K562 (cell line): ENCODE measurements around the gene MAD1L1. TPM values are rescaled to one million over a fixed set of nuclear protein-coding genes. Genes with fewer than 3 reads are reported as not detected.

Source experiments
- ATAC-seq: fragments of 200-7000 bp; cut with Tn5 transposase; 3 replicates; pipeline ENCODE4 v1.9.1; 2020; ENCODE audit warnings: moderate library complexity
- BruUV-seq: library from RNA; stranded (reverse); fragments of 400-500 nt; replicated peaks from 2 replicates; lab custom pipeline; 2021; lab: Mats Ljungman, UMichigan
- CTCF ChIA-PET: fragments of 300-600 bp; formaldehyde crosslinking; extraction: SDS; loops from one replicate; lab custom pipeline; 2021; ENCODE audit warnings: low intra/inter-chr PET ratio; lab: Yijun Ruan, JAX
- POLR2A ChIA-PET: fragments of 300-600, 350-650 bp; sonication (Branson Sonifier 250); formaldehyde crosslinking; extraction: SDS; loops from one replicate; lab custom pipeline; 2021; ENCODE audit warnings: antibody characterized with exemption, inconsistent platforms; lab: Yijun Ruan, JAX
- DNase-seq, 4 experiments: peaks; one replicate each; pipeline versions ENCODE4 v3.0.0 to v3.0.0-alpha.2; 2011 to 2018; ENCODE audit warnings: low spot score in 3 of 4, mixed read lengths in 3 of 4; ENCODE audit errors: extremely low read depth in 1 of 4
- FAIRE-seq: peaks from 2 replicates; lab custom pipeline; 2011; peaks lifted over from hg19 to GRCh38; lab: Jason Lieb, UNC
- H2AFZ ChIP-seq: 2 replicates; pipeline ENCODE4 v1.6.0; 2011; ENCODE audit warnings: low read depth, low read length, control low read depth, inconsistent platforms
- H3K27ac ChIP-seq: fragments of 200-600 bp; 3 replicates; pipeline ENCODE4 v1.8.0; 2011; ENCODE audit warnings: low read depth, mild to moderate bottlenecking, control low read depth, inconsistent platforms, low read length, moderate library complexity, mixed read lengths; ENCODE audit errors: extremely low read depth
- H3K27me3 ChIP-seq, 2 experiments: fragments of 300-600 bp in 1 of 2; 2 replicates in 1 of 2; 3 replicates in 1 of 2; pipeline versions ENCODE4 v1.6.0 to v1.8.0; 2011; ENCODE audit warnings: inconsistent platforms in 2 of 2, low read length in 2 of 2, mild to moderate bottlenecking in 1 of 2, mixed read lengths in 1 of 2, moderate library complexity in 1 of 2; ENCODE audit not compliant: control insufficient read depth in 2 of 2, insufficient read depth in 2 of 2
- H3K36me3 ChIP-seq: fragments of 300-600 bp; 3 replicates; pipeline ENCODE4 v1.8.0; 2011; ENCODE audit warnings: mild to moderate bottlenecking, low read length, inconsistent platforms; ENCODE audit not compliant: control insufficient read depth, insufficient read depth
- H3K4me1 ChIP-seq, 2 experiments: fragments of 200-600 bp in 1 of 2; replicated peaks in 1 of 2; 2 replicates in 1 of 2; 3 replicates in 1 of 2; pipeline versions ENCODE4 v1.5.1 to v1.8.0; 2011; ENCODE audit warnings: inconsistent platforms in 2 of 2, low read length in 2 of 2, mild to moderate bottlenecking in 1 of 2, mixed read lengths in 1 of 2, moderate library complexity in 1 of 2; ENCODE audit not compliant: control insufficient read depth in 2 of 2, insufficient read depth in 2 of 2
- H3K4me2 ChIP-seq: 2 replicates; pipeline ENCODE4 v1.6.1; 2011; ENCODE audit warnings: low read length, control low read depth, inconsistent platforms, mixed read lengths; ENCODE audit not compliant: insufficient read depth
- H3K4me3 ChIP-seq: fragments of 200-600 bp; sonication (generic), shearing (Covaris generic); 2 replicates; pipeline ENCODE4 v1.5.1; 2016; ENCODE audit warnings: control low read depth, inconsistent platforms
- H3K79me2 ChIP-seq: fragments of 200-600 bp; 3 replicates; pipeline ENCODE4 v1.8.0; 2011; ENCODE audit warnings: low read length, inconsistent platforms; ENCODE audit not compliant: control insufficient read depth, insufficient read depth
- H3K9ac ChIP-seq, 2 experiments: 2 replicates each; pipeline versions ENCODE4 v1.6.0 to v1.6.1; 2011; ENCODE audit warnings: low read depth in 2 of 2, low read length in 2 of 2, control low read depth in 1 of 2, inconsistent platforms in 1 of 2, mild to moderate bottlenecking in 1 of 2, mixed read lengths in 1 of 2; ENCODE audit not compliant: insufficient read depth in 1 of 2
- H3K9me1 ChIP-seq: one replicate; pipeline ENCODE4 v1.6.0; 2011; ENCODE audit warnings: inconsistent platforms, mild to moderate bottlenecking, low read length, moderate library complexity; ENCODE audit not compliant: control insufficient read depth, insufficient read depth
- H3K9me3 ChIP-seq: replicated peaks from 2 replicates; pipeline ENCODE4 v1.5.1; 2011; ENCODE audit warnings: low read depth, low read length, inconsistent platforms; ENCODE audit not compliant: control insufficient read depth, insufficient read depth
- H4K20me1 ChIP-seq: replicated peaks from 2 replicates; pipeline ENCODE4 v1.6.1; 2011; ENCODE audit warnings: low read length, inconsistent platforms, mixed read lengths; ENCODE audit not compliant: control insufficient read depth, insufficient read depth
- BRD9 ChIP-seq: fragments of 450-650 bp; IDR thresholded peaks from 2 replicates; pipeline ENCODE4 v1.6.1; 2018; ENCODE audit warnings: low read depth; ENCODE audit not compliant: partially characterized antibody
- CREBBP ChIP-seq: IDR thresholded peaks from one replicate; pipeline ENCODE4 v1.6.1; 2012; ENCODE audit warnings: low read depth, mild to moderate bottlenecking, control low read depth, inconsistent platforms, low read length
- FOSL1 ChIP-seq: fragments of 200-800 bp; sonication (Bioruptor generic); conservative IDR thresholded peaks from 2 replicates; pipeline ENCODE4 v1.6.1; 2016; ENCODE audit warnings: missing genetic modification characterization, missing compliant biosample characterization
- JUND ChIP-seq, 2 experiments: IDR thresholded peaks; 2 replicates in 1 of 2; 3 replicates in 1 of 2; pipeline ENCODE4 v1.6.1; 2011; ENCODE audit warnings: borderline replicate concordance in 2 of 2, low read depth in 2 of 2, low read length in 2 of 2, improper control_type of control experiment in 1 of 2, missing biosample characterization in 1 of 2, missing genetic modification characterization in 1 of 2, missing genetic modification reagents in 1 of 2
- LEF1 ChIP-seq: fragments of 450-650 bp; IDR thresholded peaks from 2 replicates; pipeline ENCODE4 v1.6.1; 2016; ENCODE audit warnings: mild to moderate bottlenecking
- MECOM ChIP-seq: fragments of 250-450 bp; sonication (Bioruptor Pico); IDR thresholded peaks from 2 replicates; pipeline ENCODE4 v1.8.0; 2022; ENCODE audit warnings: inconsistent platforms
- POU5F1 ChIP-seq: fragments of 150-350 bp; IDR thresholded peaks from 2 replicates; pipeline ENCODE4 v1.6.1; 2014; ENCODE audit warnings: borderline replicate concordance, low read length, low read depth, mild to moderate bottlenecking; ENCODE audit not compliant: partially characterized antibody
- SIN3B ChIP-seq: fragments of 450-650 bp; IDR thresholded peaks from 2 replicates; pipeline ENCODE4 v1.6.1; 2017; ENCODE audit warnings: low read depth, mild to moderate bottlenecking, moderate library complexity
- SMAD2 ChIP-seq: fragments of 150-350 bp; IDR thresholded peaks from 2 replicates; pipeline ENCODE4 v1.6.1; 2014; ENCODE audit warnings: low read depth, mild to moderate bottlenecking, low read length
- ZFP30 ChIP-seq: fragments of 250-450 bp; sonication (Bioruptor Pico); IDR thresholded peaks from 2 replicates; pipeline ENCODE4 v1.8.0; 2022; ENCODE audit warnings: moderate library complexity, mild to moderate bottlenecking, inconsistent platforms, borderline replicate concordance
- ZNF586 ChIP-seq: fragments of 450-650 bp; formaldehyde crosslinking; conservative IDR thresholded peaks from 2 replicates; pipeline ENCODE4 v1.4.0; 2020; ENCODE audit warnings: mild to moderate bottlenecking, moderate library complexity
- WGBS: fragments of 100-300 bp; shearing (Covaris generic); methylation state at CpG from one replicate; pipeline ENCODE4 v1.1.6; 2016; ENCODE audit warnings: low coverage, mixed read lengths; ENCODE audit not compliant: insufficient coverage; ENCODE audit errors: missing lambda C conversion rate; 5-methylcytosine and 5-hydroxymethylcytosine counted together
- in situ Hi-C: fragments of 300-500 bp; cut with MboI; formaldehyde crosslinking; loops from 4 replicates; pipeline ENCODE4 v1.15.0; 2018; ENCODE audit warnings: inconsistent platforms, mixed read lengths
- intact Hi-C: fragments of 100-400 bp; cut with micrococcal nuclease; formaldehyde crosslinking; loops from 2 replicates; pipeline ENCODE4 v1.14.2; 2022
- polyA plus RNA-seq, 8 experiments: library from polyadenylated mRNA; depleted of rRNA in 4 of 8; stranded (reverse) in 5 of 8; unstranded in 3 of 8; fragments of >200 nt; fragmentation: Nextera tagmentation in 2 of 8; fragmentation: Illumina TruSeq in 1 of 8; extraction: Ambion mirVana in 2 of 8; extraction: Trizol in 1 of 8; gene quantifications; 2 replicates each; pipeline versions ENCODE4 v1.2.1 to v1.2.3, GENCODE V29; 2011 to 2014; ENCODE audit warnings: inconsistent platforms in 1 of 8, missing spikeins in 1 of 8
- total RNA-seq, 7 experiments: library from RNA; depleted of rRNA in 6 of 7; stranded (reverse); fragments of >200 nt in 6 of 7; fragmentation: Illumina TruSeq in 2 of 7; extraction: Trizol in 2 of 7; gene quantifications; 2 replicates each; pipeline versions ENCODE4 v1.2.1 to v1.2.3, GENCODE V29; 2011 to 2021; ENCODE audit warnings: low replicate concordance in 1 of 7
- TF ChIP-seq, protein P1 (sequence below): fragments of 250-450 bp; sonication (Bioruptor Pico); IDR thresholded peaks from 2 replicates; pipeline ENCODE4 v1.8.0; 2022; ENCODE audit warnings: inconsistent platforms

MAD1L1 gene
- total and polyA plus RNA-seq, 9 of the 15 experiments (the other 6 are each of a cell fraction or from before 2014, with no cell fraction given), result 1.7 to 89.7 (median 18.0) TPM

DNA sequence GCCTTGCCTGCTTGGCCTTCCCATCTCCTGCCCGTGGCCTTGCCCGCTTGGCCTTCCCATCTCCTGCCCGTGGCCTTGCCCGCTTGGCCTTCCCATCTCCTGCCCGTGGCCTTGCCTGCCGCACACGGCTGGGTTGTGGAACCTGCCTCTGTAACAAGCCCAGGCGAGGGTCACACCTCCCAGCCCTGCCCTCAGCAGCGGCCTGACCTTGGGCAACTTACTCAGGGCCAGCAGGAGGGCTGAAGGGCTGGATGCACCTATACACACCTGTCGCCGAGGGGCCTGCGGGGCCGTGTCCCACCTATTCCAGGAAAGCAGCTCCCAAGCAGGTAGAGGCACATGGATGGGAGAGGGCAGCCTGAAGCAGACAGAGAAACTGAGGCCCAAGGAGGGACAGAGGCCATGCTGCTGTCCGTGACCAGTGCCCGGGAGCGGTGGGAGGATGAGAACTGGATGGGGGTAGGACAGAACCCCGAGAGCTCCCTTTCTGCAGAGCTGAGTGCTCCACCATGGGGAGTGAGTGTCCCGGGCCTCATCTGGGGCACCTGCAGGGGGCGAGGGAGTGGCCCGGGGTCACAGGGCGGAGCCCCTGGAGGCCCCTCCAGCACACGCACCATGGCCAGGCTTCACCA is 285.0 kb downstream of the MAD1L1 start:
- intact Hi-C loops, result no loop called here
- 89% methylated on average over 13 of the region's 22 CpGs for WGBS
- no peaks in the 10 kb centered on the region for H3K36me3 ChIP-seq

DNA sequence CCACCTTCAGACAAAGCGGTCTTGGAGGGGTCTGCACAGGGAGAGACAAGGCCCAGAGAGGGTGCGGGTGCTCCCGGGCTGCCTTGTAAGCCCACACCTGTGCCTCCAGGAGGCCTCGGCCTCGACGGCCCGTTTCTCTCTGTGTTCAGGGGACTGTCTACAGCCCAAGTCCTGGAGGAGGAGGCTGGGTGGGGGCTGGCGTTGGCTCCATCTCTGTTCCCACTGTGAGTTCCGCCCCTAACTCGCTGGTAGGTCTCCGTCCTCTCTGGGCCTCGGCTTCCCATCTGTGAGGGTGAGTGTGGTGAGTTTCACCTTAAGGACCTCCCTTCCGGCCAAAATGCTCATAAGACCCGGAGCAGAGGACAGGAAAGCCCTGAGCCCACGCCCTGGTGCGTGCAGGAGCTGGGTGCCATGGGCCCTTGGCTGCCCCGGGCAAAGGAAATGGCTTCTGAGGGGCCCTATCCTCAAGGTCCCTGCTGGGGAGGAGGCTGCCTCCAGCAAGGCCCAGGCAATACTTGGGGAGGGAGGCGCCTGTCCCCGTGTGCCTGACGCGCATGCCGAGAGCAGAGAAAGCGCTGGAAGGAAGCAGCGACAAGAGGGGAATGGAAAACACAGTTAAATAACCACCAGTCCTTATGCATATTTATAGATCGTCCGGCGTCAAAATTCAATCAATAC is 285.8 kb downstream of the MAD1L1 start:
- CTCF ChIA-PET, result no interaction called here
- Histone ChIP-seq H3K9me1 (no peaks in the 10 kb centered on the region), H3K36me3 (no peaks in the 10 kb centered on the region), H3K4me2 (no peak overlapping the region), H3K79me2 (no peaks in the 10 kb centered on the region), H3K9ac (no peak overlapping the region), H3K9me3 (no peaks in the 10 kb centered on the region)
- DNase-seq, result no peak
- POLR2A ChIA-PET, result interaction anchor here (0.6 kb wide), 2 partner anchors 61 to 234 kb away, joined by 3 read pairs; no protein-coding TSS in a partner anchor
- BruUV-seq, result no TSS peak
- WGBS, result 90% methylated on average over 18 of the region's 27 CpGs
- TF ChIP-seq ZNF586 (CRISPR knock-in tag) (no peak), JUND (IDR thresholded peaks at IDR 0.05; ENCODE audit: borderline replicate concordance, low read depth, low read length) (no peak), JUND (tag; IDR thresholded peaks at IDR 0.05; ENCODE audit: borderline replicate concordance, low read depth, low read length) (no peak), MECOM (no peak), ZFP30 (CRISPR knock-in tag) (no peak), CREBBP (no peak), POU5F1 (no peak), BRD9 (no peak), FOSL1 (tag) (no peak), SMAD2 (no peak), LEF1 (no peak)
- TF ChIP-seq, protein P1, sequence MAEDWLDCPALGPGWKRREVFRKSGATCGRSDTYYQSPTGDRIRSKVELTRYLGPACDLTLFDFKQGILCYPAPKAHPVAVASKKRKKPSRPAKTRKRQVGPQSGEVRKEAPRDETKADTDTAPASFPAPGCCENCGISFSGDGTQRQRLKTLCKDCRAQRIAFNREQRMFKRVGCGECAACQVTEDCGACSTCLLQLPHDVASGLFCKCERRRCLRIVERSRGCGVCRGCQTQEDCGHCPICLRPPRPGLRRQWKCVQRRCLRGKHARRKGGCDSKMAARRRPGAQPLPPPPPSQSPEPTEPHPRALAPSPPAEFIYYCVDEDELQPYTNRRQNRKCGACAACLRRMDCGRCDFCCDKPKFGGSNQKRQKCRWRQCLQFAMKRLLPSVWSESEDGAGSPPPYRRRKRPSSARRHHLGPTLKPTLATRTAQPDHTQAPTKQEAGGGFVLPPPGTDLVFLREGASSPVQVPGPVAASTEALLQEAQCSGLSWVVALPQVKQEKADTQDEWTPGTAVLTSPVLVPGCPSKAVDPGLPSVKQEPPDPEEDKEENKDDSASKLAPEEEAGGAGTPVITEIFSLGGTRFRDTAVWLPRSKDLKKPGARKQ (CRISPR knock-in tag), result no peak
- TF ChIP-seq, all 486 proteins: peak for 0
- Histone ChIP-seq H3K4me3 (no peak overlapping the region), H2AFZ (no peak overlapping the region), H3K27ac (no peak overlapping the region), H3K4me1 (peaks cover 19 to 74% of the 10 kb centered on the region in 2 experiments), H4K20me1 (no peaks in the 10 kb centered on the region), H3K27me3 (no peaks in the 10 kb centered on the region)
- intact Hi-C loops (no loop called here), in situ Hi-C loops (no loop called here)
- no peak for ATAC-seq
- no peak for FAIRE-seq

More for the DNA sequence above, 285.0 kb downstream of the MAD1L1 start:
- Histone ChIP-seq H4K20me1 (no peaks in the 10 kb centered on the region), H3K9me3 (no peaks in the 10 kb centered on the region), H3K27ac (no peak overlapping the region), H3K4me1 (peaks cover 19 to 74% of the 10 kb centered on the region in 2 experiments), H3K79me2 (no peaks in the 10 kb centered on the region), H2AFZ (no peak overlapping the region), H3K9ac (no peak overlapping the region; a peak in 1 of 4 replicates), H3K4me2 (no peak overlapping the region), H3K27me3 (no peaks in the 10 kb centered on the region), H3K9me1 (no peaks in the 10 kb centered on the region), H3K4me3 (no peak overlapping the region)
- ATAC-seq (no peak), FAIRE-seq (no peak), DNase-seq (no peak)
- no peak for TF ChIP-seq SIN3B
- CTCF ChIA-PET, result no interaction called here
- no TSS peak for BruUV-seq
- in situ Hi-C loops, result no loop called here
- POLR2A ChIA-PET, result interaction anchor here (0.6 to 0.8 kb wide), 4 partner anchors 20 to 235 kb away, joined by 3 to 5 read pairs (median 3); no protein-coding TSS in a partner anchor
